Natural killer cell (primary cell): ENCODE results near the gene TTC38. TPM values are rescaled to one million over a fixed set of nuclear protein-coding genes. Genes with fewer than 3 reads are reported as not detected.

Experiments
- ATAC-seq, 3 donors: fragments of 150-1000 bp in 2 of 3; fragments of 200-7000 bp in 1 of 3; cut with Tn5 transposase; 1 replicate in 1 of 3; 2 replicates in 2 of 3; pipeline ENCODE4 v1.10.0; 2021; ENCODE audit warnings: mild to moderate bottlenecking in 2 of 3, moderate library complexity in 2 of 3
- DNase-seq, 2 donors: peaks; one replicate each; pipeline versions ENCODE4 v3.0.0 to v3.0.0-alpha.2; 2013 to 2021; ENCODE audit warnings: mixed read lengths in 1 of 2
- H3K27ac ChIP-seq: one replicate; pipeline ENCODE4 v1.5.1; 2013; ENCODE audit warnings: mild to moderate bottlenecking, low read length
- H3K27me3 ChIP-seq: one replicate; pipeline ENCODE4 v1.6.1; 2013; ENCODE audit warnings: low read length; ENCODE audit not compliant: control insufficient read depth, insufficient read depth
- H3K36me3 ChIP-seq: one replicate; pipeline ENCODE4 v1.6.1; 2013; ENCODE audit warnings: low read length; ENCODE audit not compliant: control insufficient read depth, insufficient read depth
- H3K4me1 ChIP-seq: one replicate; pipeline ENCODE4 v1.6.1; 2013; ENCODE audit warnings: low read length; ENCODE audit not compliant: control insufficient read depth, insufficient read depth
- H3K4me3 ChIP-seq: one replicate; pipeline ENCODE4 v1.5.1; 2013; ENCODE audit warnings: low read length
- H3K9me3 ChIP-seq: one replicate; pipeline ENCODE4 v1.6.1; 2013; ENCODE audit warnings: low read length; ENCODE audit not compliant: control insufficient read depth, insufficient read depth
- H3K27ac Mint-ChIP-seq, 2 donors: one replicate each; pipeline ENCODE4 v1.8.0; 2022; ENCODE audit warnings: mild to moderate bottlenecking in 2 of 2, mixed read lengths in 2 of 2, moderate library complexity in 1 of 2
- H3K27me3 Mint-ChIP-seq, 2 donors: one replicate each; pipeline ENCODE4 v1.8.0; 2022; ENCODE audit warnings: low read depth in 2 of 2, mixed read lengths in 2 of 2
- H3K36me3 Mint-ChIP-seq: one replicate; pipeline ENCODE4 v1.8.0; 2022; ENCODE audit warnings: mixed read lengths
- H3K4me1 Mint-ChIP-seq, 2 donors: one replicate each; pipeline ENCODE4 v1.8.0; 2022; ENCODE audit warnings: mixed read lengths in 2 of 2
- H3K4me3 Mint-ChIP-seq: one replicate; pipeline ENCODE4 v1.8.0; 2022; ENCODE audit warnings: mild to moderate bottlenecking, moderate library complexity, mixed read lengths
- H3K9me3 Mint-ChIP-seq, 2 donors: one replicate each; pipeline ENCODE4 v1.8.0; 2022; ENCODE audit warnings: mixed read lengths in 2 of 2
- CTCF ChIP-seq: fragments of 200-600 bp; IDR thresholded peaks from one replicate; pipeline ENCODE4 v1.8.0; 2022; ENCODE audit warnings: antibody characterized with exemption
- WGBS: methylation state at CpG from one replicate; pipeline ENCODE4 v1.1.7; 2013; ENCODE audit warnings: missing lambda C conversion rate; ENCODE audit not compliant: insufficient coverage; 5-methylcytosine and 5-hydroxymethylcytosine counted together
- intact Hi-C: fragments of 100-400 bp; cut with micrococcal nuclease; formaldehyde crosslinking; loops from one replicate; pipeline ENCODE4 v1.14.2; 2022
- total RNA-seq, 4 donors: library from RNA; stranded (reverse); fragments of 120-200 nt in 1 of 4; gene quantifications; one replicate each; pipeline versions ENCODE4 v1.2.3 to v1.2.4, GENCODE V29; 2013 to 2022

Gene TTC38
- total RNA-seq, 3 donors from 2014 or later (not counting 1 experiment from before 2014, with no cell fraction given): 251 to 313 (median 312) TPM

- Histone ChIP-seq H3K27me3 (no peaks in the 10 kb centered on the region), H3K4me3 (no peak overlapping the region), H3K9me3 (no peaks in the 10 kb centered on the region), H3K36me3 (peaks cover 30% of the 10 kb centered on the region), H3K27ac (no peak overlapping the region), H3K4me1 (peaks cover 39% of the 10 kb centered on the region)
- Mint-ChIP-seq H3K27me3 (no peaks in the 10 kb centered on the region), H3K4me1 (peaks cover 48 to 51% of the 10 kb centered on the region in 2 donors), H3K9me3 (no peaks in the 10 kb centered on the region), H3K27ac (peak overlapping the region; percentile 19 to 53), H3K36me3 (no peaks in the 10 kb centered on the region), H3K4me3 (peak overlapping the region; percentile 95)
- 92% methylated on average over 11 of the region's 11 CpGs for WGBS
- DNase-seq: no peak
- no peak for TF ChIP-seq CTCF
- intact Hi-C loops: no loop called here
- ATAC-seq: no peak
These were observed 1.8 kb downstream of the TTC38 start for GRCh38 chr22:46269564-46269963.

- no peak for ATAC-seq
- peaks cover 41 to 44% of the 10 kb centered on the region in 2 donors for H3K4me1 Mint-ChIP-seq
These were observed 4.4 kb downstream of the TTC38 start for GRCh38 chr22:46272196-46272595.

GRCh38 chr22:46272762-46273431 is 5.1 kb downstream of the TTC38 start:
- DNase-seq: no peak
- Histone ChIP-seq H3K36me3 (peaks cover 50% of the 10 kb centered on the region), H3K4me1 (peaks cover 43% of the 10 kb centered on the region), H3K27me3 (no peaks in the 10 kb centered on the region), H3K27ac (no peak overlapping the region), H3K9me3 (no peaks in the 10 kb centered on the region), H3K4me3 (no peak overlapping the region)
- H3K4me1 Mint-ChIP-seq: peaks cover 43 to 46% of the 10 kb centered on the region in 2 donors
- 97% methylated on average over 12 of the region's 12 CpGs for WGBS
- H3K9me3 Mint-ChIP-seq: no peaks in the 10 kb centered on the region
- intact Hi-C loops: no loop called here
- no peak overlapping the region for H3K27ac Mint-ChIP-seq
- TF ChIP-seq CTCF: no peak
- no peak for ATAC-seq
- no peaks in the 10 kb centered on the region for H3K36me3 Mint-ChIP-seq
- no peak overlapping the region for H3K4me3 Mint-ChIP-seq
- no peaks in the 10 kb centered on the region for H3K27me3 Mint-ChIP-seq

More at GRCh38 chr22:46272196-46272595, 4.4 kb downstream of the TTC38 start:
- H3K27me3 Mint-ChIP-seq: no peaks in the 10 kb centered on the region
- DNase-seq: no peak
- intact Hi-C loops: no loop called here
- H3K27ac ChIP-seq: no peak overlapping the region
- no peaks in the 10 kb centered on the region for H3K9me3 ChIP-seq
- no peak for TF ChIP-seq CTCF
- no peak overlapping the region for H3K27ac Mint-ChIP-seq
- peaks cover 46% of the 10 kb centered on the region for H3K36me3 ChIP-seq
- peaks cover 40% of the 10 kb centered on the region for H3K4me1 ChIP-seq
- 97% methylated on average over 6 of the region's 8 CpGs for WGBS
- H3K9me3 Mint-ChIP-seq: no peaks in the 10 kb centered on the region
- no peaks in the 10 kb centered on the region for H3K27me3 ChIP-seq
- H3K4me3 Mint-ChIP-seq: no peak overlapping the region
- H3K4me3 ChIP-seq: no peak overlapping the region
- no peaks in the 10 kb centered on the region for H3K36me3 Mint-ChIP-seq
